ENCODE results near the gene A4GALT.

GRCh38 chr22:42692239-42693054 is 28.2 kb downstream of the A4GALT start:
- TF ChIP-seq CTCF (IDR thresholded peaks at IDR 0.05), result no peak
- TF ChIP-seq POLR2A (IDR thresholded peaks at IDR 0.05), result no peak
- no peak for TF ChIP-seq POLR2AphosphoS5 (IDR thresholded peaks at IDR 0.05)
- TF ChIP-seq EP300 (IDR thresholded peaks at IDR 0.05), result no peak
